GM19025 (cell line): ENCODE measurements around the gene MRPL48.

Source experiments
- ATAC-seq: cut with Tn5 transposase; IDR thresholded peaks from one replicate; pipeline ENCODE4 v1.9.1; 2021; ENCODE audit warnings: mild to moderate bottlenecking, low read depth, moderate library complexity; ENCODE audit not compliant: unreplicated experiment

The MRPL48 gene

GRCh38 chr11:73883856-73884255 is 96.2 kb downstream of the MRPL48 start:
- ATAC-seq = no peak

DNA sequence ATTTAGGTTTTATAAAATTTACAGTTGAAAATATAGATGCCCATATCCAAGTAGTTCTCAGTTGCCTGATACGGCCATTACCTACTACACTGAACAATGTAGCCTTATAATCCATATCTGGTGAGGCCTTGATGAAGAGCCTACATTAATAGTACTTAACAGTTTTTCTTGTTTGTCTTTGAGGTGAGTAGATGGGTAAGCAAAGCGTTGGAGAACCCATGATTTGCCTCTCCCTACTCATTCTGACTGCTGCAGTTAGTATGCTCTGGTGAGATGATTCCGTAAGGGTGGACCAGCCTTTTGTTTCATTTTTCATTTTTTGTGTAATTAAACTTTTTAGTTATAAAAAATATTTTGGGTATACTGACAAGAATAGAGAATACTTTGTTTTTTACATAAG is 100.6 kb downstream of the MRPL48 start:
- ATAC-seq = no peak

DNA sequence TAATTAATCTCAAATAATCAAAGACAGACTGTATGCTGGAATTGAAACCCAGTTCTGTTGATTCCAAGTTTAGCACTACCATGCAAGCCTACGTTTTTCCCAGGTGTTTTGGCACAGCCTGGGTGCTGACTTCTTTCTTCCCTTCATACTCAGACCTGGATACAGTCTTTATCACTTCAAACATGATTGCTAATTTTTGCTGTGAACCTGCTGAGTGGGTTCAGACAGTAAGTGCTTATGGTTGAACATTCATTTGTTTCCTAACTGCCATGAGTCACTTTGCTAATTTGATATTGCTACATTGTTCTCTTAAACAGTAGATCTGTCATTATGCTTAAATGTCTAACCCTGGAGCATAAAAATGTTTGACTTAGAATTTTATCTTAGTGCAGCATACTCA is 101.3 kb downstream of the MRPL48 start:
- ATAC-seq = no peak

- ATAC-seq = no peak
Observed at GRCh38 chr11:73889536-73889935, 101.9 kb downstream of the MRPL48 start.

- no peak for ATAC-seq
Observed at GRCh38 chr11:73893041-73893440, 105.4 kb downstream of the MRPL48 start.

DNA sequence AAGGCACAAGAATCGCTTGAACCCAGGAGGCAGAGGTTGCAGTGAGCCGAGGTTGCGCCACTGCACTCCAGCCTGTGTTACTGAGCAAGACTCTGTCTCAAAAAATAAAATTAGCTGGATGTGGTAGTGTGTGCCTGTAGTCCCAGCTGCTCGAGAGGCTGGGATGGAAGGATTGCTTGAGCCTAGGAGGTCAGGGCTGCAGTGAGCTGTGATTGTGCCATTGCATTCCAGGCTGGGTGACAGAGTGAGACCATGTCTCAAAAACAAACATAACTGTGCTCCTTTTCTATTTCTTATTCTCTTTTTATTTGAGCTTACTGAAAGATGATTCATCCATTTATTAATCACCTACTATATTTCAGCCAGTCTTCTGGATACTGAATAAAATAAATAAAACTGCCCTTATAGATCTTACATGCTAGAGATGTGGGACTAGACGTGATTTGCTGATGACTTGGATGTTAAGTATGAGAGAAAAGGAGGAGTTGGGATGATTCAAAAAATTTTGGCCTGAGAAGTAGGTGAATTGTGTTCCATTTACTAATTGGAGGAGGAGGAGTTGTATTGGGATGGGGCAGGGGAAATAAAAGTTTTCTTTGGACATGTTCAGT is 107.2 kb downstream of the MRPL48 start:
- ATAC-seq = no peak

DNA sequence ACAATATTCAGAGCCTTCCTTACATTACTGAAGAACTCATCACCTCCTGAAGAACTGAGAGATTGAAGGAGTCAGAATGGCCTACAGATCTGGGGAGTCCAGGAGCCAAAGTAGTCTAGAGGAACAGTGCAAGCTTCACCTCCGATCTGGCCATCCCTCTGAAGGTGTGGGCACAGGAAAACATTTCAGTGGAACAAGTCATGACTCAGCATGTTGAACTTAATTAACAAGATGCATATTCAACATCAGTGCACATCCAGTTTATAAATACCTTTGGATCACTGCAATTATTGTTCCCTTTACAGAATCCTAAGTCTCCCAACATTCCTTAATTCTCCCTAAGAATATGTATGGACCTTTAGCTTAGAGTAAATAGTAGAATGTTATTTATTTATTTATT is 114.6 kb downstream of the MRPL48 start:
- no peak for ATAC-seq

GRCh38 chr11:73907191-73907590 is 119.5 kb downstream of the MRPL48 start:
- ATAC-seq = no peak

DNA sequence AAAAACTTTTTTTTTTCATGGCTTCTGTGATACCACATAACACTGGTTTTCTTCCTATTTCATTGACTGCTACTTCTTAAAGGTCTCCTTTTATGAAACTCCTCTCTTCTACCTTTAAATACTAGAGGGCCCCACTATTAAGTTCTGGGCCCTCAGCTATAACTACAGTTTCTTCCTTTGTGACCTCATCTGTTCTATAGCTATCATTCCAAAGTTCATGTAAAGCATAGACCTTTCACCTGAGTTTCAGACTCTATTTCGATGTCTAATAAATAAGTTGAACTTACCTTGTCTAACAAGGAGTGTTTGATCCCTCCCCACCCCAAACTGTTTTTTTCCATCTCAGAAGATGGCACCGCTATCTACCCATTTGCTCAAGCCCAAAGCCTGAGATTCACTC is 124.4 kb downstream of the MRPL48 start:
- no peak for ATAC-seq

- no peak for ATAC-seq
Observed at GRCh38 chr11:73913472-73913871, 125.8 kb downstream of the MRPL48 start.

DNA sequence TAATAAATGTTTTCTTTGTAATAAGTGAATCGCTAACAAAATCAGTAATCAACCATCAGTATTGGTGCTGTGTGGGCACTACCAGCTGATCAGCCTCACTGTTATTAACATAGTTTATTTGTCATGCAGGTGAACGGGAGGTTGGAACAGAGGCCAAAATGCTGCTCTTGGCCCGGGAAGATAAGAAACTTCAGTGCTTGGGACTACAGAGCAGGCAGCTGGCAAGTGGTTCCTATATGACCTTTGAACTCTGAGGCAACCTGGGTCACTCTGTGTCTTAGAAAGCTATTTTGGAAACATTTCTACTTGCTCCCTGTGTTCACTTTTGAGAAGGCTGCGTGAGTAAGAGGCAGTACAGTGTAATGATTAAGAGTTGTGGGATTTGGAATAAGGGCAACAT is 126.6 kb downstream of the MRPL48 start:
- ATAC-seq = no peak
